ENCODE data around the gene OR7C1. TPM values are rescaled to one million over a fixed set of nuclear protein-coding genes. Genes with fewer than 3 reads are reported as not detected.
"Not testable (repeated sequence)": the region's sequence is repeated elsewhere in the genome, so short reads cannot be mapped to it uniquely, and the experiment has no call there.

Gene OR7C1
- total RNA-seq, 4 donors from 2014 or later, result under 0.01 TPM; not detected in 3

DNA sequence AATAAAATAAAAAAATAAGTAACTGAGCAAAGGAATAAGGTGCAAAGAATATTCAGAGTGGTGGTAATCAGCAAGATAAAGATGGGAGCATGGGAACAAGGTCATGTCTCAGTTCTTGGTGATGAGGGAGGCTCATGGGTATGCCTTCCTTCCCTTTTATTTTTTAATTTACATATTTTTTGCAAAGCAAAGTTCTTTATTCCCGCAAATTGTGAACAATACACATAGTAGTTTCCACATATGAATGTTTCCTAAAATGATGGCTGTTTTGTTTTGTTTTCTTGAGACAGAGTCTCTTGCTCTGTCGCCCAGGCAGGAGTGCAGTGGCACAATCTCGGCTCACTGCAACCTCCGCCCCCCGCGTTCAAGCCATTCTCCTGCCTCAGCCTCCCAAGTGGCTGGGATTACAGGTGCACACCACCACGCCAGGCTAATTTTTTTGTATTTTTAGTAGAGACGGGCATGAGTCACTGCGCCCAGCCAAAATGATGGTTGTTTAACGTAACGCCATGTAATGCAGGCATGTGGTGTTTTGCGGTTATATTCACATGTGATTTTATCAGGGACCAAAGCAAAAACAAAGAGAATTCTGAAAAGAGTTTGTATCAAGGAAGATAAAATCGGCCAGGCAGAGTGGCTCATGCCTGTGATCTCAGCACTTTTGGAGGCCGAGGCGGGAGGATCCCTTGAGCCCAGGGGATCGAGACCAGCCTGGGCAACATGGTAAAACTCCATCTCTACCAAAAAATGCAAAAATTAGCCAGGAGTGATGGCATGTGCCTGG, 52.2 kb downstream of the OR7C1 start:
- in situ Hi-C loops (cut with MboI; ENCODE audit: low pct_ligation_motif_present in 1 of 4, low pct_unique_long_range_greater_than_20kb in 1 of 4, low sequenced_read_pairs in 3 of 4) (no loop called here), intact Hi-C loops (cut with DNase I; ENCODE audit: low total_unique reads) (no loop called here)
- no peak for TF ChIP-seq POLR2A (IDR thresholded peaks at IDR 0.05)
- TF ChIP-seq EP300 (IDR thresholded peaks at IDR 0.05; ENCODE audit: low read depth), result no peak
- TF ChIP-seq POLR2AphosphoS5 (IDR thresholded peaks at IDR 0.05), result no peak
- TF ChIP-seq, protein P1, sequence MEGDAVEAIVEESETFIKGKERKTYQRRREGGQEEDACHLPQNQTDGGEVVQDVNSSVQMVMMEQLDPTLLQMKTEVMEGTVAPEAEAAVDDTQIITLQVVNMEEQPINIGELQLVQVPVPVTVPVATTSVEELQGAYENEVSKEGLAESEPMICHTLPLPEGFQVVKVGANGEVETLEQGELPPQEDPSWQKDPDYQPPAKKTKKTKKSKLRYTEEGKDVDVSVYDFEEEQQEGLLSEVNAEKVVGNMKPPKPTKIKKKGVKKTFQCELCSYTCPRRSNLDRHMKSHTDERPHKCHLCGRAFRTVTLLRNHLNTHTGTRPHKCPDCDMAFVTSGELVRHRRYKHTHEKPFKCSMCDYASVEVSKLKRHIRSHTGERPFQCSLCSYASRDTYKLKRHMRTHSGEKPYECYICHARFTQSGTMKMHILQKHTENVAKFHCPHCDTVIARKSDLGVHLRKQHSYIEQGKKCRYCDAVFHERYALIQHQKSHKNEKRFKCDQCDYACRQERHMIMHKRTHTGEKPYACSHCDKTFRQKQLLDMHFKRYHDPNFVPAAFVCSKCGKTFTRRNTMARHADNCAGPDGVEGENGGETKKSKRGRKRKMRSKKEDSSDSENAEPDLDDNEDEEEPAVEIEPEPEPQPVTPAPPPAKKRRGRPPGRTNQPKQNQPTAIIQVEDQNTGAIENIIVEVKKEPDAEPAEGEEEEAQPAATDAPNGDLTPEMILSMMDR (IDR thresholded peaks at IDR 0.05), result no peak
- no peaks in the 10 kb centered on the region for H3K9me3 ChIP-seq
- no peak overlapping the region for H3K4me3 ChIP-seq
- peaks cover 15% of the 10 kb centered on the region for H3K27me3 ChIP-seq
- WGBS, 2 donors (ENCODE audit: low coverage in 1 of 2), result 75 to 91% methylated on average over 10 to 16 of the region's 16 CpGs
- H3K27ac ChIP-seq, result peak overlapping the region in 1 of 4 donors; percentile 65
- no peak for DNase-seq
- peaks cover 0 to 7% (median 0%) of the 10 kb centered on the region in 4 donors for H3K4me1 ChIP-seq
- H3K36me3 ChIP-seq, result no peaks in the 10 kb centered on the region

DNA sequence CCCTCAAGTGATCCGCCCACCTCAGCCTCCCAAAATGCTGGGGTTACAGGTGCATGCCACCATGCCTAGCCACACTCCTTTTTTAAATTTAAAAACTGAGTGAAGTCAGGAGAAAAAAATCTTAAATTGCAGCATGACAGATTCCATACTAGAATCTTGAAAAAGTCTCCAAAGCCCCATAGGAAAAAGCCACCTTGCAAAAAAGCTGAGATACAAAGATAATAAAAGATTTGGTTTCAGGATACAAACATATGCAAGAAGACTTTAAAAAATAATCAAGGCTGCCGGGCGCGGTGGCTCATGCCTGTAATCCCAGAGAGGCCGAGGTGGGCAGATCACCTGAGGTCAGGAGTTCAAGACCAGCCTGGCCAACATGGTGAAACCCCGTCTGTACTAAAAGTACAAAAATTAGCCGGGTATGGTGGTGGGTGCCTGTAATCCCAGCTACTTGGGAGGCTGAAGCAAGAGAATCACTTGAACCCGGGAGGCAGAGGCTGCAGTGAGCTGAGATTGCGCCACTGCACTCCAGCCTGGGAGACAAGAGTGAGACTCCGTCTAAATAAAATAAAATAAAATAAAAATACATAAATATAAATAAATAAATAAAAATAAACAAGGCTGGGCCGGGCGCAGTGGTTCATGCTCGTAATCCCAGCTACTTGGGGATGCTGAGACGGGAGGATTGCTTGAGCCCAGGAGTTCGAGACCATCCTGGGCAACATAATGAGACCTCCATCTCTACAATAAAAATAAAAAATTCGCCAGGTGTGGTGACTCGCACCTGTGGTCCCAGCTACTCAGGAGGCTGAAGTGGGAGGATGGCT, 53.1 kb downstream of the OR7C1 start:
- in situ Hi-C loops (cut with MboI; ENCODE audit: low pct_ligation_motif_present in 1 of 4, low pct_unique_long_range_greater_than_20kb in 1 of 4, low sequenced_read_pairs in 3 of 4); intact Hi-C loops (cut with DNase I; ENCODE audit: low total_unique reads): not testable (repeated sequence)

DNA sequence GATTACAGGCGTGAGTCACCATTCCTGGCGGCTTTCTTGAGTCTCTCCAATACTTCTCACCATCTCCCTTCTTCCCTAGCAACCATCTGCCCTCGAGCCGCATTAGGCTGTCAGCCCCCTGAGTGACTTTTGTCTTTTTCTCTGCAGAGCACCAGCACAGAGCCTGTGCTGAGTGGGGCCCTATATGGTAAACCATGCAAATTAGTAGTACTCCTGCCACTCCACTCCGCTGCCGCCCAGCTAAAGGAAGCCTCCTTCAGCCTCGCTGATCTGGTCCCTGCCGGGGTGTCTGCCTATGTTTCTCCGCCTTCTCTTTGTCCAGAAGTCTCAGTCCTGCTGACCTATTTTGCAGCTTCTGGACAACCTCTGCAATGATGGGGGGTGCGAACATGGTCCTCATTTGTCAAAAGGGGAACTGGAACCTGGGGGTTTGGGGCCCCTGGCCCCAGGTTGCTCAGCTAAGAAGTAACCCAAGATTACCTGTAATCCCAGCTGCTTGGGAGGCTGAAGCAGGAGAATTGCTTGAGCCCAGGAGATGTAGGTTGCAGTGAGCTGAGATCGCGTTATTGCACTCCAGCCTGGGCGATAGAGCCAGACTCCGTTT, 54.3 kb downstream of the OR7C1 start:
- Histone ChIP-seq H3K4me1 (peaks cover 0 to 10% (median 5%) of the 10 kb centered on the region in 4 donors), H3K27me3 (peaks cover 24% of the 10 kb centered on the region)
- H3K36me3 ChIP-seq; H3K4me3 ChIP-seq; in situ Hi-C loops (cut with MboI; ENCODE audit: low pct_ligation_motif_present in 1 of 4, low pct_unique_long_range_greater_than_20kb in 1 of 4, low sequenced_read_pairs in 3 of 4); intact Hi-C loops (cut with DNase I; ENCODE audit: low total_unique reads); DNase-seq; H3K9me3 ChIP-seq; H3K27ac ChIP-seq: not testable (repeated sequence)
- WGBS, 2 donors (ENCODE audit: low coverage in 1 of 2), result 70 to 73% methylated on average over 6 to 14 of the region's 14 CpGs

More for the DNA sequence above, 53.1 kb downstream of the OR7C1 start:
- not testable (repeated sequence) for DNase-seq, H3K9me3 ChIP-seq, H3K4me3 ChIP-seq, H3K36me3 ChIP-seq
- H3K27ac ChIP-seq, result peak overlapping the region in 1 of 4 donors; percentile 65
- peaks cover 24% of the 10 kb centered on the region for H3K27me3 ChIP-seq
- H3K4me1 ChIP-seq, result peaks cover 0 to 11% (median under 1%) of the 10 kb centered on the region in 4 donors
- 87 to 89% methylated on average over 15 to 17 of the region's 17 CpGs for WGBS, 2 donors (ENCODE audit: low coverage in 1 of 2)

DNA sequence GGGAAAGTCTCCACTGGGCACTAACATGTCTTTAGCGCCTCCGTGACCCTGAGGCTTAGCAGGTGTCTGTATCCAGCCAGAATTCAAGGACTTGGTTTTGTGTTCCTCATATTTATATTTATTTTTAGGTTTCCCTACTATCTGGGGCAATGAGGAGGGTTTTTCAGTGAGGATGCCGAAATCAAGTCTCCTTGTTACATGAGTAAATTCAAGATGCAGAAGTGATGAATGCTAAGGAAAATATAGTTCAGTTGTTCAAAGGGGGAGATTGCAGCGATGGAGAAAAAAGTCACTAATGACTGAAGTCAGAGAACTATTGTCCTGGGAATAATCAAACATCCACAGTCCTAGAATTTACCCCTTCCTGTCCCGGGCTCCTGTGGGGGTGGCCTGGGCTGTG, 55.8 kb downstream of the OR7C1 start:
- WGBS, 2 donors (ENCODE audit: low coverage in 1 of 2), result 21 to 55% methylated on average over 3 to 5 of the region's 5 CpGs
- Histone ChIP-seq H3K4me1 (peaks cover 0 to 10% (median 5%) of the 10 kb centered on the region in 4 donors), H3K27me3 (peaks cover 35% of the 10 kb centered on the region), H3K9me3 (no peaks in the 10 kb centered on the region), H3K4me3 (no peak overlapping the region), H3K27ac (no peak overlapping the region), H3K36me3 (no peaks in the 10 kb centered on the region)
- intact Hi-C loops (cut with DNase I; ENCODE audit: low total_unique reads), result no loop called here
- in situ Hi-C loops (cut with MboI; ENCODE audit: low pct_ligation_motif_present in 1 of 4, low pct_unique_long_range_greater_than_20kb in 1 of 4, low sequenced_read_pairs in 3 of 4), result no loop called here
- DNase-seq, result no peak
- no peak for TF ChIP-seq POLR2AphosphoS5 (IDR thresholded peaks at IDR 0.05)
- TF ChIP-seq EP300 (IDR thresholded peaks at IDR 0.05; ENCODE audit: low read depth), result no peak
- TF ChIP-seq, protein P1 (IDR thresholded peaks at IDR 0.05), result no peak
- no peak for TF ChIP-seq POLR2A (IDR thresholded peaks at IDR 0.05)

DNA sequence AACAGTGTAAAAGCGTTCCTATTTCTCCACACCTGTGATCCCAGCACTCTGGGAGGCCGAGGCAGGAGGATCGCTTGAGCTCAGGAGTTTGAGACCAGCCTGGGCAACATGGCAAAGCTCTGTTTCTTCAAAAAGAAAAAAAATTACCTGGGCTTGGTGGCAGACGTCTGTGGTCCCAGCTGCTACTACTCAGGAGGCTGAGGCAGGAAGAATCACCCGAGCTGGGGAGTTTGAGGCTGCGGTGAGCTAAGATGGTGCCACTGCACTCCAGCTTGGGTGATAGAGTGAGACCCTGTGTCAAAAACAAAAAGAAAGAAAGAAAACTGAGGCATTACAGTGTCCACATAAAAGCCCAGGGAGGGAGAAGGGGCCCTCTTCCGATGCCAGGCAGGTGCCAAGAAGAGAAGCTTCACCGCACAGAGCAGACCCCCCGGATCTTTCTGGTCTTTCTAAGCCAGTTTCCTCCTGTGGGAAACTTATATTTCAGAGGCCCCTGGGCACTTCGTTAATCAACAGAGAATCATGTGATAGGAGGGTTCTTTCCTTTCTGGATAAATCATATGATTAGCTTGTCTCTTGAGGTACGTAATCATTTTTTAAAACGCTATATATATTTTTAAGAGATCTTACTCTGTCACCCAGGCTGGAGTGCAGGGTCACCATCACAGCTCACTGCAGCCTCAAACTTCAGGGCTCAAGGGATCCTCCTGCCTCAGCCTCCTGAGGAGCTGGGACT, 56.7 kb downstream of the OR7C1 start, which contains the start of gene ADGRE2:
ADGRE2 (minus strand) TSS at position 451 of the 736 bp plus-strand sequence. CDS start 1,804 bp downstream, outside the sequence.
- Histone ChIP-seq H3K27me3 (peaks cover 35% of the 10 kb centered on the region), H3K4me1 (peaks cover 0 to 10% (median 5%) of the 10 kb centered on the region in 4 donors)
- H3K36me3 ChIP-seq; DNase-seq; H3K27ac ChIP-seq; in situ Hi-C loops (cut with MboI; ENCODE audit: low pct_ligation_motif_present in 1 of 4, low pct_unique_long_range_greater_than_20kb in 1 of 4, low sequenced_read_pairs in 3 of 4); H3K9me3 ChIP-seq; H3K4me3 ChIP-seq; intact Hi-C loops (cut with DNase I; ENCODE audit: low total_unique reads): not testable (repeated sequence)
- 63 to 73% methylated on average over 7 to 12 of the region's 12 CpGs for WGBS, 2 donors (ENCODE audit: low coverage in 1 of 2)

DNA sequence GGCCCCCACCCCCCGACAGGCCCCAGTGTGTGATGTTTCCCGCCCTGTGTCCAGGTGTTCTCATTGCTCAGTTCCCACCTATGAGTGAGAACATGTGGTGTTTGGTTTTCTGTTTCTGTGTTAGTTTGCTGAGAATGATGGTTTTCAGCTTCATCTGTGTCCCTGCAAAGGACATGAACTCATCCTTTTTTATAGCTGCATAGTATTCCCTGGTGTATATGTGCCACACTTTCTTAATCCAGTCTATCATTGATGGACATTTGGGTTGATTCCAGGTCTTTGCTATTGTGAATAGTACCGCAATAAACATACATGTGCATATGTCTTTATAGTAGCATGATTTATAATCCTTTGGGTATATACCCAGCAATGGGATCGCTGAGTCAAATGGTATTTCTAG, 57.3 kb downstream of the OR7C1 start:
- DNase-seq; intact Hi-C loops (cut with DNase I; ENCODE audit: low total_unique reads); H3K27ac ChIP-seq; H3K9me3 ChIP-seq; in situ Hi-C loops (cut with MboI; ENCODE audit: low pct_ligation_motif_present in 1 of 4, low pct_unique_long_range_greater_than_20kb in 1 of 4, low sequenced_read_pairs in 3 of 4); H3K36me3 ChIP-seq; H3K4me3 ChIP-seq: not testable (repeated sequence)
- Histone ChIP-seq H3K4me1 (peaks cover 0 to 10% (median 5%) of the 10 kb centered on the region in 4 donors), H3K27me3 (peaks cover 35% of the 10 kb centered on the region)
- 90 to 93% methylated on average over 4 of the region's 4 CpGs for WGBS, 2 donors (ENCODE audit: low coverage in 1 of 2)
